HG02798 (cell line): ENCODE results near the gene OLFML3.
"Not testable (repeated sequence)": the region's sequence is repeated elsewhere in the genome, so short reads cannot be mapped to it uniquely, and the experiment has no call there.

Source experiments
- ATAC-seq: cut with Tn5 transposase; IDR thresholded peaks from one replicate; pipeline ENCODE4 v1.9.1; 2021; ENCODE audit warnings: mild to moderate bottlenecking; ENCODE audit not compliant: unreplicated experiment, poor library complexity

OLFML3 gene

DNA sequence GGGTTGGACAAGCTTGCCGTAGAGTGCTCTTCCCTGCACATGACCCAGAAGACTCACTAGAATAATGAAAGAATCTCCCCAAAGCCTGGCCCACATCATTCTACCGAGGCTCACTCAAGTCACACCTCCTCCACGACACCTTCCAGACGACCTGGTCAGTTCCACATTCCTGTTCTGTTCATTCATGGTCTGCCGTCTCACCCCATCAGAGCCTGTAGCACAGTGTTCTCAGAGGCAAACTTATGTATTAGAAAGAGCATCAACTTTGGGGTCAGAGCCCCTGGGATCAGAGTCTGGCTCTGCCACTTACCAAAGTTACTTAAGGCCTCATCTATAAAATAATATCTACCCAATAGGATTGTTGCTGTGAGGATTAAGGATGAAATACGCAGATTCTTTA, 7.5 kb downstream of the OLFML3 start:
- ATAC-seq, result no peak

DNA sequence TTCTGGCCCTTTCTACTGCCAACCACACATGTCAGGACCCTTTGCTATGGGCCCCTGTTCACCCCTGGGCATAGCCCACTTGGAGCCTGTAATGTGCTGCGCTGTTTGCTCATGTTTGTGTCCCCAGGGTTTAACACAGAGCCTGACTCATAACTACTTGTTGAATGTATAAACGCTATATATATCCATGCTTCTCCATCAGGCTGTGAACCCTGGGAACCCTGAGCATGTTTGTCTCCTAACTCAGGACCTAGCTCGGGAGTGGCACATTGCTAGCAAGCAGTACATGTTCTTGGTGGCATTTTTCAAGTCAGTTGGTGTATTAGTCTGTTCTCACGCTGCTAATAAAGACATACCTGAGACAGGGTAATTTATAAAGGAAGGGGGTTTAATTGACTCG, 8.0 kb downstream of the OLFML3 start:
- ATAC-seq, result no peak

DNA sequence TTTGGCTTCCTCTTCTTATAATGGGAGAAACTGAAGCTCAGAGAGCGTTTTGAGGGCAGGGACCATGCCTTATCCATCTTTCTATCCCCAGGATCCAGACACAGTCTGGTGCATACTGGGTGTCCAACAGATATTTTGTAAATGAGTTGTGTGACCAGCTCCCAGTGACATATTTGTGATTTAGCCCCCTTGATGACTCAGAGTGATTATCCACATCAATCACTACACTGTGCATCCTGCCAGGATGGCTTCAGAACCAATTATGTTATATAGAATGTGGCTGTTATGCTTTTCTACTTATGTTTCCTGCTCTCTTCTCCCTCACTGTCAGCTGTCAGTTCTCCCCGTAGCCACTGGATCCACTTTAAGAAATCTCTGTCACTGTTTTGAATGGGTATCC, 11.3 kb downstream of the OLFML3 start:
- no peak for ATAC-seq

DNA sequence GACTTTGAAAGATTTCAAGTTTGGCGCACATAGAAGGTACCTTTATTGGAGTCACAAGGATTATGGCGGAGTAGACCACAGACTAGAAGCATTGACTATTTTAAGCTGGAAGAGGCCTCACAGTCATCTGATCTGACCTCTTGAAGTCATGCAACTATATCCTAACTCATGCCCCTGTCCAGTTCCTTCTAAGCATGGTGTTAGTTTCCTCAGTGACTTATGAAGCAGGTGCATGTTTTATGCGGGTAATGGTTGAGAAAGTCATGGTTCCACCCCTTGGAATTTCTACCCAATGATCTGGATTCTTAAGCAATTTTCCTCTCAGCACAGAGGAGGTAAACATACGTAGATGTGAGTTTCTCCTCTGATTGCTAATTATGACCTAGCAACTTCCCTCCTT, 11.7 kb downstream of the OLFML3 start:
- no peak for ATAC-seq

DNA sequence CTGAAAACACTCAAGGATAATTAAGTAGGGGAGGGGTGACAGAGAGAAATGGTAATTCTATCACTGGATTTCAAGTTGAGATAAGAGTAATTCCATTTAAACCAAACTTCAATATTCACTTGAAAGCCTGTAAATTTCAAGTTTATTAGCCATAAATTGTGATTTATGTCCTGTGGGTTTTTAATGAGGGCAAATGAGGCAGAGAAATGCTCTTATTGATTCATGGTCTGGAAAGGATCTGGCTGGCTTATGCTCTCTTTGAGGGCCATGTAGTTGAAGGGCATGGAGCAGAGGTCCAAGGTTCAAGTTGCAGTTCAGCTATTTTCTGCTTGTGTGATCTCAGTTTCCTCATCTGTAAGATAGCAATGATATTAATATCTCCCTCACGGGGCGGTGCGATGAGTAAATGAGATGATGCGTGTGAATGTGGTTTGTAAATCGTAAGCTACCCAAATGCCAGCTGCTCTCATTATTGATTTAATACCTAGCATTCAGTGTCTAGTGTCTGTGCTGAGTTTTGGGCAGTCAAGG, 12.3 kb downstream of the OLFML3 start:
- no peak for ATAC-seq

DNA sequence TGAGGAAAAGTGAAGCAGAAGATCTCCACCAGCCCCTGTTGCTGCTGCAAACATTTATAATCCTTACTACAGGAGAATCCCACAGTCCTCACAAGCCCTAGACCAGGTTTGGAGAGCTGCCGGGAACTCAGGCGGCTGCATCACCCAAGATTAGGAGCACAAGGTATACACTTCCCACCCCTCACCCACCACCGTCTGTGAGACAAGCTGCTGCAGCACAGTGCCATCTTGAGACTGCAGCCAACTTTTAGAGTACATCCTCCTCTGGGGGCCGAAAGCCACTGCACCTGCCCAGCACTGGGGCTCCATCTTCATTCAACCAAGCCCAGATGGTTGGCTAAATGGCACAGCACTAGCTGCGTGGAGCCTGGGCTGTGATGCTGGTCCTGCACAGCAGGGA, 13.8 kb downstream of the OLFML3 start:
- no peak for ATAC-seq

DNA sequence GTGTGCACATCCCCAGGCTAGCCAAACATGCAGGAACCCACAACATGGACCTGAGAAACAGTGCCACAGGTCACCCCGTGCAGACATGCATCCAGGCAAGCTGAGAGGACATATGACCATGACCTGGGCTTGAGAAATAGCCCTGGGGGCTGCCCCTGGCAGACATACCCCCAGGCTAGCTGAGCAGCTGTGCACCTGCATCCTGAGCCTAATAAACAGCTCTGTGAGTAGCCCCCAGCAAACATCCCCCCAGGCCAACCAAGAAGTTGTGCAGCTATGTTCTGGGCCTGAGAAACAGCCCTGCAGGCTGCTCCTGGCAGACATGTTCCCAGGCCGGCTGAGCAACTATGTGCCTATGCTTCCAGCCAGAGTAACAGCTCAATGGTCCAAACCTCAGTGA, 14.5 kb downstream of the OLFML3 start:
- no peak for ATAC-seq

DNA sequence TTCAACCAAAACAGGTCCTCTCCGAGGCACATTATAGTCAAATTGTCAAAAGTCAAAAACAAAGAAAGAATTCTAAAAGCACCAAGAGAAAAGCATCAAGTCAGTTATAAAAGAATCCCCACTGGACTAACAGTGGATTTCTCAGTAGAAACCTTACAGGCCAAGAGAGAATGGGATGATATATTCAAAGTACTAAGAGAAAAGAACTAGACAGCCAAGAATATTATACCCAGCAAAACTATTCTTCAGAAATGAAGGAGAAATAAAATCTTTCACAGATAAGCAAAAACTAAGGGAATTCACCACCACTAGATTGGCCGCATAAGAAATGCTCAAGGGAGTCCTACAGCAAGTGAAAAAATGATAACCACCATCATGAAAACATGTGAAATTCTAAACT, 16.1 kb downstream of the OLFML3 start:
- ATAC-seq, result no peak

DNA sequence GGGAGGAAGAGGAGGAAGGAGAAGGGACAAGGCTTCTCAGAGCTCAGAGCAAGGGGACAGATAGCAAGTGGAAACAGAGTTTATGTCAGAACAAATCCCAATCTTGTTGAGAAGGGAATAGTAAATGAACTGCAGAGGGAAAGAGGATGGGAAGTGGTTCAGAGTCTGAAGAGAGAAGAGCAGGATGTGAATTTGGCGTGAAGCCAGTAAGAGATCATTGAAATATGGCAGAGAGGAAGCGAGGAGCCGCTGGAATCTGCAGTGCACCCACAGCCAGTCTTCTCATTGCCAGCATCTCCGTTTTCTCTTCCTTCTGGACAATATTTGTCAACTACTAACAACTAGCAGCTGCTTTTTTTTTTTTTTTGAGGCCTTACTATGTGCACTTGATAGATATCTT, 19.1 kb downstream of the OLFML3 start:
- ATAC-seq, result no peak

DNA sequence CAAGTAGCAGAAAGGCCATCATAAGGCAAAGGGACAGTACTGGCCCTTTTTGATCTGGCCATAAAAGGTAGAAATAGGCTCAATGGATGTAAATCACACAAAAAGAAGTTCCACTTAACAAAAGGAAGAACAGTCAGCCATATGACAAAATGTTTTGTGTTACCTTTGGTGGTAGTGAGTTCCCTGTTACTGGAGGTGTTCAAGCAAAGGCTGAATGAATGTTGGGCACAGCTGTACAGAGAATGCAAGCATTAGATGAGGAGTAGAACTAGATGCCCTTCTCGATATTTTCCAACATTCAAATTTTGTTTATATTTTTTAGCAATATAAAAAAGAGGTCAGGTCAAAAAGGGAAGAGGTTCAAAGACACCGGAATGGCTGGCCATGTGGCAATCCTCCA, 20.0 kb downstream of the OLFML3 start:
- ATAC-seq, result no peak

DNA sequence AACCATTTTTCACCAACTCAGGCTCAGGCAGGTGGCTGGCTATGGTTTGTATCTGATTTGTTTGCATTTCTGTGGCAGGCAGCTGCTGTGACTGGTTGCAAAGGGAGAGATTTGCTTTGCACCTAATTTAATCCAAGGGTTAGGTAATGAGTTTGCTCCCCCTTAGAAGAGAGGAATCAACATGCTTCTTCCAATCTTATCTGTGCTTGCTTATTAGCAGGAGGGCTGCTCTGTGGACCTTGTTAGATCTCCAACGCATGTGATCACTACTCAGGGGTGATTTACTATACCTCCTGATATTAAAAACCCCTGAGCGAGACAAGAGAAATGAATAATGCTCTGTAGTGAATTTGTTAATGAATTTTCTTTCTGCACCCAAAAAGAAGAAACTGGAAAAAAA, 20.5 kb downstream of the OLFML3 start:
- ATAC-seq, result no peak

DNA sequence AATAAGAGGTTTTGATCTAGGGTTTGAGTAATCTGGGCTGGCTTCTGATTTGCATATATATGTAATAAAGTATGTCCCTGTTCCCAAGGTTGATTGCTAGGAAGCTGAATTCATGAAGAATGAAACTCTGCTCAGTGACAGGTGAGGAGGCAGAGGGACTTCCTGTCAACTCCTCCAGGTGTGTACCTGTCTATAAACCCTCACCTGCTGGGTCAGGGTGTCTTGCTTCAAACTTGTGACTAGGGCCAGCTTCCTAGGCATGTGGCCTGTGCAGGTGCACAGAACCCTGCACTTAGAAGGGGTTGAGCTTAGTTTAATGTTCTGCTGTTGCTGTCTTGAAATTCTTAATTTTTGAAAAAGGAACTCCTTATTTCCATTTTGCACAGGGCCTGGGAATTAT, 21.1 kb downstream of the OLFML3 start:
- no peak for ATAC-seq

DNA sequence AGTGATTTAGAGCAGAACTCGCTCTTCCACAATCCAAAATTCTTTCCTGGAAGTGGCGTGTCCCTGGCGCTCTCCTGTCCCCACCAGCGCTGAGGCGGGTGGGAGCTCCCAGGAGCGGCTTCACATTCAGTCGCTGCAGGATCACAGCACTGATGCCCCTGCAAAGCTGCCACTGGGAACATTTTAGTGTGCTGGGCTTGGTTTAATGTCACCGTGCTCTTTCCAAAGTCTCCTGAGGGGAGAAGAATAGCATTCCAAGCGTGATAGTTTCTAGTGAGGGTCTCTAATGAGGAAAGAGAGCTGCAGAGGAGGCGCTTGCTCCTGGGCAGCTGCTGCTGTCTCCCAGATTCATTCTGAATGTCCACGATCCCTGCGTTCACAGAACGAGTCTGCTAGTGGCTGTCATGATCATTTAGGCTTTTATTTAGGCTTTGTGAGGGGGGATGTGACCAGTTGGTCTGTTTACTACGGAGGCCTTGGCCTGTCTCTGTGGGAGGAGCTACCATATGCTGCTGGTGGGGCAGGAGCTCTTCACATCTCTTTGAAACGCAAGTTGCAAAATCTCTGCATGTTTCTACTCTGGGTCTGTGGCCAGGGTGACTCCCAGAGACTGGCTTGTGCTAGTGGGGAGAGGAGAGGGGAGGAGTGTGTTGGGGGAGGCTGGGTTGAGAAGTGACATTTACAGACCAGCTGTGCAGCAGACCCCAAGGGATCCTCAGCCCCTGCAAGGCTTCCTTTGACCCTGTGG, 23.4 kb downstream of the OLFML3 start:
- ATAC-seq, result no peak

DNA sequence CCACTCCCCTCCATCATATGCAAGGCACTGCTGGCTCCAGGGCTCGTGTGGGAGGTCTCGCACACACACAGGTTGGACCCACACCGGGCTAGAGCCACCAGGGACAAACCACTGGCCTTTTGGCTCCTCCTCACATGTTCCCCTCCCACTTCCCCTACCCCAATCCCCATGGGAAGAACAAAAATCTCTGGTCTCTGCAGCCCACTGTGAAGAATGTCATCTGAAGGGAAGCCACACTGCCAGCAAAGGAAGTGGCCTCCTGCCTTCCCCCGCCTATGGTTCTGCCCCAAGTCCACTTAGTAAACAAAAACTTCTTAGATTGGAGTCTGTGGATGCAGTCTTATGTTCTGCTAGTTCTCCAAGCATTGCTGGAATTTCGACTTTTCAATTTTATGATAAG, 24.2 kb downstream of the OLFML3 start:
- no peak for ATAC-seq

DNA sequence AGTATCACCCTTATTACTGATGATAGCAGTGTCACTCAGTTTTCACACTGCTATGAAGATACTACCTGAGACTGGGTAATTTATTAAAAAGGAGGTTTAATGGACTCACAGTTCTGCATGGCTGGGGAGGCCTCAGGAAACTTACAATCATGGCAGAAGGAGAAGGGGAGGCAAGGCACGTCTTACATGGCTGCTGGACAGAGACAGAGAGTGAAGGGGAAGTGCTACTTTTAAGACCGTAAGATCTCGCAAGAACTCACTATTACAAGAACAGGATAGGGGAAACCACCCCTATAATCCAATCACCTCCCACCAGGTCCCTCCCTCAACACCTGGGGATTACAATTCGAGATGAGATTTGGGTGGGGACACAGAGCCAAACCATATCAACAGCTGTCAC, 27.6 kb downstream of the OLFML3 start:
- ATAC-seq, result not testable (repeated sequence)

DNA sequence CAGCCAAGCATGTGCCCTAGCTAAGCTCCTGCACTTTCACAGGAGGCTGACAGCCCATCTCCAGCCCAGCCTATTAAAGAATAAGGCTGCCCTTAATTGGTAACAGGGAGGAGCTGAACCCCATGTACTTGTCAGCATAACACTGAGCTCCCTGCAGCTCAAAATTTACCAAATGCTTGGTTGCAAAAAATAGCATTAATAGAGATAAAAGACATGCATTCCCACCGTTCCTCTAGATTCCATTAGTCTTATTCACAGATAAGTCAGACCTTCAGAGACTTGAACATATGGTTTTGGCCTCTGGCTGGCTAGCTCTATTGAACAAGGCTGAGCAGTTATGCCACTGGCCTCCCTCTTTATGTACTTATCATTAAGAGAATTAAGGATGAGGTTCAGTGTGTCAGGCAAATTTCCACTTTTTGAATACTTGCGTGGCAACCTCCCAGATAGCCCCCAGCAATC, 29.2 kb downstream of the OLFML3 start:
- no peak for ATAC-seq

DNA sequence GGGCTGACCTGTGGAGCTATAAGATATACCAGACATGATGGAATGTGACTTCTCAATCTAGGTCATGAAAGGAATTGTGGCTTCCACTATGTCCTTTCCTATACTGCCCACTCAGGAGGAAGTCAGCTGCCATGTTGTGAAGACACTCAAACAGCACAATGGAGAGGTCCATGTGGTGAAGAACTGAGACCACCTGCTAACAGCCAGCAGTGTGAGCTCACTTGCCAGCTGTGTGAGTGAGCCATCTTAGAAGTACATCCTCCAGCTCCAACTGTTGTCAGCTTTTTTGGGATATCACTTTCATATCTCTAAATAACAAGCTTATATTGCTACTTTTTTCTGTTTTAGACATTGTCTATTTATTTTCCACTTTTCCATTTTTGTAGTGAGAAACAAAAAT, 29.7 kb downstream of the OLFML3 start:
- no peak for ATAC-seq

DNA sequence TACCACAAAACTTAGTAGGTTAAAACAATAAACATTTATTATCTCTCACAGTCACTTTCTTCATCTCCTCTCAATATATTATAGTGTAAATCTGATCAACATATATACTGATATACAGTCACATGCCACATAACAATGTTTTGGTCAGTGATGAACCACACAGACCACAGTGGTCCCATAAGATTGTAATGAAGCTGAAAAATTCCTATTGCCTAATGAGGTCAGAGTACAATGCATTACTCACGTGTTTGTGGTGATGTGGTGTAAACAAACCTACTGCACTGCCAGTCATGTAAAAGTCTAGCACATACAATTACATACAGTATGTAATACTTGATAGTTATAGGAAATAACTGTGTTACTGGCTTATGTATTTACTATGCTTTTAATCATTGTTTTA, 30.1 kb downstream of the OLFML3 start:
- no peak for ATAC-seq

DNA sequence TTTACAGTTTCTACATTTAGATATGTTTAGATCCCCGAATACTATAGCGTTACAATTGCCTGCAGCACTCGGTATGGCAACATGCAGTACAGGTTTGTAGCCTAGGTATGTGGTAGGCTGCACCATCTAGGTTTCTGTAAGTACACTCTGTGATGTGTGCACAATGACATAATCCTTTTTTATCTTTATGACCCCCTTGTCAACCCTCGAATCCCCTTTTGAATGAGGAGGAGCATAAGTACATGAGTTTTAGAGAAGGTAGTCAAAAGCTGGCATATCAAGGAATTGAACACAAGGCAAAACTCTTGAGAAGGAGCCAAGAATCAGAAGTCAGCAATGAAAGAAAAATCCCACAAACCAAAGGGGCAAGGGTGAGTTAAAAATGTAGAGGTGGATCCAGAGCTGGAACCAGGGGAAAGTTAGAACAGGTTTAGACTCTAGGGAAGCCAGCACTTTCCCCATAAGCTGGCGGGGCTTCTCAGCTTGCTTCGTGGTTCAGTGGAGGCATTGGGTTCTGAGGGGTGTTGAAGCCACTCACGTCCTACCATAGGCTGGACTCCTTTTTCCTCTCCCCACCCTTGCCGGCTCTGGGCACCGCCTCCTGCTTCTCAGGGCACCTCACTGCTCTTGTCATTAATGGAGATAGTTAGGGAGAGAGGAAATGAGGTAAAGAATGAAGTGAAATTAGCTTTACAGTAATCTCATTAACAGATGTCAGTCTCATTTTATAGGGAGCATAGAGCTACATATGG, 31.3 kb downstream of the OLFML3 start:
- ATAC-seq, result no peak

DNA sequence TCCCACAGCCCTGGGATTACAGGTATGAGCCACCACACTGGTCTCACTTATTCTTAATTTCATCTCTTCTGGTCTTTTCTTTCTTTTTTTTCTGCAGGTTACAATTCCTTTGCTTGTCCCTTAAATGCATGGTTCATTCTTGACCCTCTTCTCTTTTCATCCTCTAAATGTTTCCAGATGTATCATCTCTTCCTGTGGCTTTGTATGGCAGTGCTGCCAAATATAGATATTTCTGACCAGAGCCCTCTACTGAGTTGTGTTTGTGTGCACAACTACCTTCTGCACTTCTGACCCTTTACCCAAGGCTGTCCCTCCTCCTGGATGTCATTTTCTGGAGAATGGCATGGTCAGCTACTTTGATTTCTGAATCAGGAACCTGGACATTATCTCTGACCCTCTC, 32.5 kb downstream of the OLFML3 start:
- ATAC-seq, result no peak

DNA sequence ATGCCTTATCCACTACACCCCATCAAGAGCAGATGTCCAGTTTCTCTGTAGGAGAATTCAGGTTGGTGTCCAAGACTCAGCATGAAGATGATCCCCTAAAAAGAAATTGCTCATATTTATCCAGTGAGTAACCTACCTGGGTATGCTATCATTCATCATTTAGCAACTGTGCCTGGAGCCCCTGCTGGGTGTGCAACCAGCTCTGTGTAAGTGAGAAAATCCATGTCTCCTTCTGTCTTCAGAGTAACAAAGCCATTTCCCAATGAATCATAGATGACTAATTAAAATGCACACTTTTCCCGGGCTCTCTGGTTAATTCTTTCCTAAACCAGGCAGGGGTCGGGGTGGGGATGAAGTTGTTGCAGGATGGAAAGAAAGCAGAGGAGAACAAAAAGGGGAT, 35.8 kb downstream of the OLFML3 start:
- ATAC-seq, result no peak

DNA sequence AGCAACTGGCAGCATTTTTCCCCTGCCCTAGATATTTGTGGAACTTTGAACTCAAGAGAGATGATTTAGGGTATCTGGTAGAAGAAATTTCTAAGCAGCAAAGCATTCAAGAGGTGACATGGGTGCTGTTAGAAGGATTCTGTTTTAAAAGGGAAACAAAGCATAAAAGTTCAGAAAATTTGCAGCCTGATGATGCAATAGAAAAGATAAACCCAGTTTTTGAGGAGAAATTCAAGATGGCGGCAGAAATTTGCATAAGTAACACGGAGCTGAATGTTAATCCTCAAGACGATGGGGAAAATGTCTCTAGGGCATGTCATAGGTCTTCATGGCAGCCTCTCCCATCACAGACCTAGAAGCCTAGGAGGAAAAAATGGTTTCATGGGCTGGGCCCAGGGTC, 40.5 kb downstream of the OLFML3 start:
- ATAC-seq, result not testable (repeated sequence)
